H9 (cell line): ENCODE measurements around the gene LCP1. TPM values are rescaled to one million over a fixed set of nuclear protein-coding genes. Genes with fewer than 3 reads are reported as not detected.
A peak's percentile ranks its signal among the peaks of the same experiment; 100 is the strongest.

Source experiments
- DNase-seq: peaks from one replicate; pipeline ENCODE4 v3.0.0-alpha.2; 2017
- H2AFZ ChIP-seq: one replicate; pipeline ENCODE4 v1.6.1; 2013; ENCODE audit warnings: mild to moderate bottlenecking, low read length, control low read depth, moderate library complexity
- H2AK5ac ChIP-seq: 2 replicates; pipeline ENCODE4 v1.6.1; 2013; ENCODE audit warnings: low read length, control low read depth, mixed read lengths; ENCODE audit not compliant: insufficient read length
- H2BK120ac ChIP-seq: one replicate; pipeline ENCODE4 v1.6.1; 2013; ENCODE audit warnings: low read depth, mild to moderate bottlenecking, low read length, control low read depth, inconsistent platforms; ENCODE audit not compliant: poor library complexity, severe bottlenecking
- H2BK12ac ChIP-seq: 2 replicates; pipeline ENCODE4 v1.6.1; 2013; ENCODE audit warnings: low read length, control low read depth, mixed read lengths, low read depth; ENCODE audit not compliant: insufficient read length
- H2BK15ac ChIP-seq: 2 replicates; pipeline ENCODE4 v1.6.1; 2013; ENCODE audit warnings: low read depth, low read length, control low read depth
- H2BK20ac ChIP-seq: one replicate; pipeline ENCODE4 v1.6.1; 2013; ENCODE audit warnings: low read depth, mild to moderate bottlenecking, low read length, control low read depth, inconsistent platforms; ENCODE audit not compliant: poor library complexity, severe bottlenecking
- H2BK5ac ChIP-seq: 2 replicates; pipeline ENCODE4 v1.6.1; 2013; ENCODE audit warnings: low read length, control low read depth, mixed read lengths; ENCODE audit not compliant: insufficient read length
- H3K14ac ChIP-seq: 2 replicates; pipeline ENCODE4 v1.6.1; 2013; ENCODE audit warnings: low read length, control low read depth; ENCODE audit not compliant: insufficient read depth
- H3K18ac ChIP-seq: 2 replicates; pipeline ENCODE4 v1.6.1; 2013; ENCODE audit warnings: low read depth, mild to moderate bottlenecking, mixed read lengths, low read length, control low read depth; ENCODE audit not compliant: insufficient read length
- H3K23ac ChIP-seq: 2 replicates; pipeline ENCODE4 v1.6.1; 2013; ENCODE audit warnings: low read length, control low read depth, mixed read lengths, low read depth; ENCODE audit not compliant: insufficient read length
- H3K23me2 ChIP-seq: 2 replicates; pipeline ENCODE4 v1.6.1; 2013; ENCODE audit warnings: low read depth, mild to moderate bottlenecking, mixed read lengths, low read length, control low read depth; ENCODE audit not compliant: insufficient read length, poor library complexity, severe bottlenecking
- H3K27ac ChIP-seq: 2 replicates; pipeline ENCODE4 v1.5.1; 2013; ENCODE audit warnings: low read length, control low read depth, mixed read lengths, low read depth; ENCODE audit not compliant: insufficient read length
- H3K27me3 ChIP-seq: 2 replicates; pipeline ENCODE4 v1.6.1; 2013; ENCODE audit warnings: low read length, control low read depth, inconsistent platforms; ENCODE audit not compliant: insufficient read depth
- H3K4ac ChIP-seq: 2 replicates; pipeline ENCODE4 v1.6.1; 2013; ENCODE audit warnings: low read depth, mild to moderate bottlenecking, control low read depth, inconsistent platforms, low read length, moderate library complexity
- H3K4me1 ChIP-seq: 2 replicates; pipeline ENCODE4 v1.6.1; 2013; ENCODE audit warnings: low read length, control low read depth, inconsistent platforms; ENCODE audit not compliant: insufficient read depth
- H3K4me2 ChIP-seq: 2 replicates; pipeline ENCODE4 v1.6.1; 2013; ENCODE audit warnings: low read length, control low read depth, mixed read lengths; ENCODE audit not compliant: insufficient read length, insufficient read depth
- H3K56ac ChIP-seq: 2 replicates; pipeline ENCODE4 v1.6.1; 2013; ENCODE audit warnings: low read depth, mild to moderate bottlenecking, mixed read lengths, low read length, control low read depth; ENCODE audit not compliant: insufficient read length
- H3K79me1 ChIP-seq: 2 replicates; pipeline ENCODE4 v1.6.1; 2013; ENCODE audit warnings: low read depth, mild to moderate bottlenecking, moderate library complexity, low read length, control low read depth, inconsistent platforms; ENCODE audit not compliant: insufficient read depth, poor library complexity, severe bottlenecking
- H3K79me2 ChIP-seq: 2 replicates; pipeline ENCODE4 v1.6.1; 2013; ENCODE audit warnings: low read length, control low read depth, inconsistent platforms; ENCODE audit not compliant: insufficient read depth
- H3K9ac ChIP-seq: 2 replicates; pipeline ENCODE4 v1.6.1; 2013; ENCODE audit warnings: low read length, control low read depth, mixed read lengths; ENCODE audit not compliant: insufficient read length; ENCODE audit errors: extremely low read depth
- H3K9me3 ChIP-seq: one replicate; pipeline ENCODE4 v1.6.1; 2013; ENCODE audit warnings: low read depth, low read length, inconsistent platforms; ENCODE audit not compliant: control insufficient read depth
- H3T11ph ChIP-seq: one replicate; pipeline ENCODE4 v1.6.1; 2013; ENCODE audit warnings: mild to moderate bottlenecking, low read length, control low read depth, inconsistent platforms
- H4K20me1 ChIP-seq: one replicate; pipeline ENCODE4 v1.6.1; 2013; ENCODE audit not compliant: control insufficient read depth, insufficient read length, insufficient read depth
- H4K5ac ChIP-seq: 2 replicates; pipeline ENCODE4 v1.6.1; 2013; ENCODE audit warnings: low read depth, mild to moderate bottlenecking, mixed read lengths, low read length, control low read depth; ENCODE audit not compliant: insufficient read length
- H4K8ac ChIP-seq: replicated peaks from 2 replicates; pipeline ENCODE4 v1.6.1; 2013; ENCODE audit warnings: low read length, control low read depth, mixed read lengths, low read depth; ENCODE audit not compliant: insufficient read length
- H4K91ac ChIP-seq: 2 replicates; pipeline ENCODE4 v1.6.1; 2013; ENCODE audit warnings: low read depth, mild to moderate bottlenecking, moderate library complexity, mixed read lengths, low read length, control low read depth; ENCODE audit not compliant: insufficient read length
- H3K27ac Mint-ChIP-seq, 3 experiments: 2 replicates in 2 of 3; 3 replicates in 1 of 3; pipeline ENCODE4 v1.8.0; 2020 to 2021; ENCODE audit warnings: mixed read lengths in 3 of 3, mild to moderate bottlenecking in 1 of 3, moderate library complexity in 1 of 3
- H3K27me3 Mint-ChIP-seq: 2 replicates; pipeline ENCODE4 v1.8.0; 2021; ENCODE audit warnings: low read depth, mild to moderate bottlenecking, moderate library complexity, mixed read lengths
- H3K36me3 Mint-ChIP-seq, 3 experiments: 2 replicates in 2 of 3; 3 replicates in 1 of 3; pipeline ENCODE4 v1.8.0; 2020 to 2021; ENCODE audit warnings: low read depth in 3 of 3, mixed read lengths in 3 of 3; ENCODE audit not compliant: insufficient read depth in 1 of 3
- H3K4me1 Mint-ChIP-seq, 2 experiments: 2 replicates each; pipeline ENCODE4 v1.8.0; 2020; ENCODE audit warnings: mixed read lengths in 2 of 2
- H3K4me3 Mint-ChIP-seq, 2 experiments: 2 replicates in 1 of 2; 3 replicates in 1 of 2; pipeline ENCODE4 v1.8.0; 2020 to 2021; ENCODE audit warnings: mild to moderate bottlenecking in 2 of 2, mixed read lengths in 2 of 2, moderate library complexity in 1 of 2
- H3K9me3 Mint-ChIP-seq, 2 experiments: 2 replicates in 1 of 2; 3 replicates in 1 of 2; pipeline ENCODE4 v1.8.0; 2020; ENCODE audit warnings: mild to moderate bottlenecking in 2 of 2, mixed read lengths in 2 of 2, moderate library complexity in 1 of 2
- WGBS: extraction: QIAGEN DNeasy Blood & Tissue Kit; methylation state at CpG from one replicate; pipeline ENCODE4 v1.1.7; 2013; ENCODE audit warnings: missing lambda C conversion rate, low lambda C conversion rate, mixed read lengths; ENCODE audit not compliant: insufficient read length; ENCODE audit errors: extremely low coverage; 5-methylcytosine and 5-hydroxymethylcytosine counted together
- total RNA-seq: library from RNA; stranded (reverse); gene quantifications from 2 replicates; pipeline ENCODE4 v1.2.1, GENCODE V29; 2021
- TF ChIP-seq, protein P1 (sequence below): fragments of 200-600 bp; sonication (generic); conservative IDR thresholded peaks from 3 replicates; pipeline ENCODE4 v1.8.0; 2021; ENCODE audit warnings: antibody characterized with exemption, mild to moderate bottlenecking

Gene LCP1
- total RNA-seq, 1 experiment from 2014 or later, result 0.81 TPM

DNA sequence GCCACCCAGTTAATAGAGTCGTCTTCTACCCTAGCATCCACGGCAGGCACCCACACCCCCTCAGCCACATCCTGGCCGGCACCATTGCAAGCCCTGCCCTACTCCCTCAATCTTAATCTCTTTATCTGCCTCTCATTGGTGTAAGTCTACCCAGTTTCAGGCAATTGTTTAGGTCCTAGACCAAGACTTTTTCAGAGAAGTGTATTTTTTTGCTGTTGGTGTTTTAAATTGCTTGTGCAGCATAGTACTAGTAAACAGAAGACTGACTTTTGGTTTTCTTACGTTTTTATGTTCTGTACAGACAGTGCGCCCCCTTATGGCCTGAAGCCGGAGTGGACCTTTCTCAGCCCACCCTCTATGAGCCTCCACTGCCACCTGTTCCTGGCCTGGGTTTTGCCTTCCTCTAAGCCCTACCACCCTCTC, 2.3 kb upstream of the LCP1 start:
- Mint-ChIP-seq H3K4me3 (no peak overlapping the region), H3K9me3 (no peaks in the 10 kb centered on the region), H3K4me1 (peaks cover under 1 to 9% of the 10 kb centered on the region in 2 experiments), H3K27me3 (no peaks in the 10 kb centered on the region; the same call in 1 of the 2 replicates), H3K36me3 (no peaks in the 10 kb centered on the region), H3K27ac (no peak overlapping the region)
- no peak overlapping the region for H3K27ac ChIP-seq
- no peak overlapping the region for H3K18ac ChIP-seq
- peaks cover 3% of the 10 kb centered on the region; the same call in 1 of the 2 replicates for H3K4me1 ChIP-seq
- no peak overlapping the region for H3K14ac ChIP-seq
- no peaks in the 10 kb centered on the region for H4K20me1 ChIP-seq
- H3K79me1 ChIP-seq, result no peaks in the 10 kb centered on the region
- no peak overlapping the region for H2AFZ ChIP-seq
- H2BK12ac ChIP-seq, result no peak overlapping the region
- no peak overlapping the region for H4K5ac ChIP-seq
- H2BK120ac ChIP-seq, result no peak overlapping the region
- no peak overlapping the region for H3T11ph ChIP-seq
- no peak overlapping the region for H3K4ac ChIP-seq
- no peak overlapping the region for H4K91ac ChIP-seq
- H2BK15ac ChIP-seq, result no peak overlapping the region
- TF ChIP-seq, protein P1, sequence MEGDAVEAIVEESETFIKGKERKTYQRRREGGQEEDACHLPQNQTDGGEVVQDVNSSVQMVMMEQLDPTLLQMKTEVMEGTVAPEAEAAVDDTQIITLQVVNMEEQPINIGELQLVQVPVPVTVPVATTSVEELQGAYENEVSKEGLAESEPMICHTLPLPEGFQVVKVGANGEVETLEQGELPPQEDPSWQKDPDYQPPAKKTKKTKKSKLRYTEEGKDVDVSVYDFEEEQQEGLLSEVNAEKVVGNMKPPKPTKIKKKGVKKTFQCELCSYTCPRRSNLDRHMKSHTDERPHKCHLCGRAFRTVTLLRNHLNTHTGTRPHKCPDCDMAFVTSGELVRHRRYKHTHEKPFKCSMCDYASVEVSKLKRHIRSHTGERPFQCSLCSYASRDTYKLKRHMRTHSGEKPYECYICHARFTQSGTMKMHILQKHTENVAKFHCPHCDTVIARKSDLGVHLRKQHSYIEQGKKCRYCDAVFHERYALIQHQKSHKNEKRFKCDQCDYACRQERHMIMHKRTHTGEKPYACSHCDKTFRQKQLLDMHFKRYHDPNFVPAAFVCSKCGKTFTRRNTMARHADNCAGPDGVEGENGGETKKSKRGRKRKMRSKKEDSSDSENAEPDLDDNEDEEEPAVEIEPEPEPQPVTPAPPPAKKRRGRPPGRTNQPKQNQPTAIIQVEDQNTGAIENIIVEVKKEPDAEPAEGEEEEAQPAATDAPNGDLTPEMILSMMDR, result peak; percentile 83
- no peaks in the 10 kb centered on the region for H3K27me3 ChIP-seq
- no peak overlapping the region for H2BK20ac ChIP-seq
- no peak overlapping the region for H3K56ac ChIP-seq
- H3K9ac ChIP-seq, result no peak overlapping the region
- no peak overlapping the region for H4K8ac ChIP-seq
- H2BK5ac ChIP-seq, result no peak overlapping the region
- WGBS, result no CpG with 5 or more reads among the region's 6 CpGs
- no peaks in the 10 kb centered on the region for H3K79me2 ChIP-seq
- no peak overlapping the region for H3K4me2 ChIP-seq
- H2AK5ac ChIP-seq, result no peak overlapping the region
- no peaks in the 10 kb centered on the region for H3K9me3 ChIP-seq
- peak; percentile 66 for DNase-seq
- H3K23me2 ChIP-seq, result no peaks in the 10 kb centered on the region
- H3K23ac ChIP-seq, result no peak overlapping the region
